ENCODE data around the gene CFAP45. TPM values are rescaled to one million over a fixed set of nuclear protein-coding genes. Genes with fewer than 3 reads are reported as not detected.
A peak's percentile ranks its signal among the peaks of the same experiment; 100 is the strongest.

CFAP45 gene
- total and polyA plus RNA-seq, 2 experiments from 2014 or later: 0.36 TPM; not detected in 1

DNA sequence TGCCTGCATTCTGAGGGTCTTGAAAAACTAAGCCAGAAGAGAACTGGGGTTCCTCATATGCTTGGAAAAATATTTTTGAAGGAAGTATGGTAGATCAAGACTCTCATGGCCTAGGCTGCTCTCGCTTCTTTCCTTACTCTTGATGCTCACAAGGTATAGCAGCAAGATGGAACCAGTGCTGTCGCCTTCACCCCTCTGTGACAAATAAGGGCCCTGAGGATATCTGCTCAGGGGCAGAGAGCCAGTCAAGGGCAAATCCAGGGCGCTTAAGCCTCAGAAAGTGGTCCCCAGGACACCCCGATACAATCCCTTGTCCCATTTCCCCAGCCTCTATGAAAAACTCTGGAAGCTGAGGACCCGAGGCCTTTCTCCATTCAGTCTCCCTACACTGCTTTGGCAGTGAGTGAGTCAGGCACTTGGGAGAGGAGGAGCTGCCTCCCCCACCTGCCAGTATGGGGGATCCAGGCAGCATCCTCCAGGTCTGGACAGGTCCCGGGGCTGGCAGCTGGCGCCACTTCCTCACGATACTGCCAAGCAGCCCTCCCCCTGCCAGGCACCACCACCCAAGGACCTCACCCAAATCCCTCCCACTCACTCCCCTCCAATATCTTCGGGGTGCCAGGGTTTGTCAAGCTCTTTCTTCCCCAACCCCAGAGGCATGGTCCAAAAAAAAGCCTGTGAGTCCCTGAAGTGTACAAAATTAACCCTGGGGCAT lies 44.1 kb upstream of the CFAP45 start:
- peaks cover 17% of the 10 kb centered on the region; the same call in 1 of the 2 replicates for H3K79me2 ChIP-seq (replicated peaks; ENCODE audit: insufficient read depth)
- H3K4me3 ChIP-seq: peak overlapping the region; percentile 66
- Mint-ChIP-seq H3K4me3 (peak overlapping the region; percentile 87), H3K27me3 (ENCODE audit: insufficient read depth, low read depth, poor library complexity) (peaks cover 16% of the 10 kb centered on the region), H3K4me1 (peaks cover 42% of the 10 kb centered on the region), H3K9me3 (no peaks in the 10 kb centered on the region), H3K36me3 (ENCODE audit: low read depth) (peaks cover 21% of the 10 kb centered on the region), H3K27ac (0 out of 2 replicates have a peak overlapping the region, but pooled peaks have one; percentile 49)
- H3K27ac ChIP-seq (ENCODE audit: low read depth): no peak overlapping the region
- DNase-seq (ENCODE audit: low spot score) (no peak), ATAC-seq (no peak)
- H3K9me2 ChIP-seq (ENCODE audit: insufficient read depth): peaks cover 7% of the 10 kb centered on the region
- peak overlapping the region; percentile 81 for H3K4me2 ChIP-seq
- TF ChIP-seq POLR2AphosphoS5 (IDR thresholded peaks at IDR 0.05; ENCODE audit: low read depth) (no peak), ZNF114 (CRISPR knock-in tag; IDR thresholded peaks at IDR 0.05) (no peak), EZH2phosphoT487 (IDR thresholded peaks at IDR 0.05; ENCODE audit: unreplicated experiment) (no peak), CREB1 (CRISPR knock-in tag; IDR thresholded peaks at IDR 0.05; ENCODE audit: low read depth) (no peak), EZH2 (IDR thresholded peaks at IDR 0.05; ENCODE audit: low read depth, unreplicated experiment) (no peak), JUNB (IDR thresholded peaks at IDR 0.05; ENCODE audit: unreplicated experiment) (no peak), STAT1 (IDR thresholded peaks at IDR 0.05; ENCODE audit: unreplicated experiment) (no peak), ZNF331 (CRISPR knock-in tag; IDR thresholded peaks at IDR 0.05; ENCODE audit: low read depth) (no peak), NANOG (IDR thresholded peaks at IDR 0.05; ENCODE audit: borderline replicate concordance) (no peak)
- TF ChIP-seq, protein P1, sequence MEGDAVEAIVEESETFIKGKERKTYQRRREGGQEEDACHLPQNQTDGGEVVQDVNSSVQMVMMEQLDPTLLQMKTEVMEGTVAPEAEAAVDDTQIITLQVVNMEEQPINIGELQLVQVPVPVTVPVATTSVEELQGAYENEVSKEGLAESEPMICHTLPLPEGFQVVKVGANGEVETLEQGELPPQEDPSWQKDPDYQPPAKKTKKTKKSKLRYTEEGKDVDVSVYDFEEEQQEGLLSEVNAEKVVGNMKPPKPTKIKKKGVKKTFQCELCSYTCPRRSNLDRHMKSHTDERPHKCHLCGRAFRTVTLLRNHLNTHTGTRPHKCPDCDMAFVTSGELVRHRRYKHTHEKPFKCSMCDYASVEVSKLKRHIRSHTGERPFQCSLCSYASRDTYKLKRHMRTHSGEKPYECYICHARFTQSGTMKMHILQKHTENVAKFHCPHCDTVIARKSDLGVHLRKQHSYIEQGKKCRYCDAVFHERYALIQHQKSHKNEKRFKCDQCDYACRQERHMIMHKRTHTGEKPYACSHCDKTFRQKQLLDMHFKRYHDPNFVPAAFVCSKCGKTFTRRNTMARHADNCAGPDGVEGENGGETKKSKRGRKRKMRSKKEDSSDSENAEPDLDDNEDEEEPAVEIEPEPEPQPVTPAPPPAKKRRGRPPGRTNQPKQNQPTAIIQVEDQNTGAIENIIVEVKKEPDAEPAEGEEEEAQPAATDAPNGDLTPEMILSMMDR (conservative IDR thresholded peaks at IDR 0.05; ENCODE audit: low read depth in 2 of 2): no peak
- TF ChIP-seq, protein P2, sequence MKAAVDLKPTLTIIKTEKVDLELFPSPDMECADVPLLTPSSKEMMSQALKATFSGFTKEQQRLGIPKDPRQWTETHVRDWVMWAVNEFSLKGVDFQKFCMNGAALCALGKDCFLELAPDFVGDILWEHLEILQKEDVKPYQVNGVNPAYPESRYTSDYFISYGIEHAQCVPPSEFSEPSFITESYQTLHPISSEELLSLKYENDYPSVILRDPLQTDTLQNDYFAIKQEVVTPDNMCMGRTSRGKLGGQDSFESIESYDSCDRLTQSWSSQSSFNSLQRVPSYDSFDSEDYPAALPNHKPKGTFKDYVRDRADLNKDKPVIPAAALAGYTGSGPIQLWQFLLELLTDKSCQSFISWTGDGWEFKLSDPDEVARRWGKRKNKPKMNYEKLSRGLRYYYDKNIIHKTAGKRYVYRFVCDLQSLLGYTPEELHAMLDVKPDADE (IDR thresholded peaks at IDR 0.05): no peak
- TF ChIP-seq, protein P3, sequence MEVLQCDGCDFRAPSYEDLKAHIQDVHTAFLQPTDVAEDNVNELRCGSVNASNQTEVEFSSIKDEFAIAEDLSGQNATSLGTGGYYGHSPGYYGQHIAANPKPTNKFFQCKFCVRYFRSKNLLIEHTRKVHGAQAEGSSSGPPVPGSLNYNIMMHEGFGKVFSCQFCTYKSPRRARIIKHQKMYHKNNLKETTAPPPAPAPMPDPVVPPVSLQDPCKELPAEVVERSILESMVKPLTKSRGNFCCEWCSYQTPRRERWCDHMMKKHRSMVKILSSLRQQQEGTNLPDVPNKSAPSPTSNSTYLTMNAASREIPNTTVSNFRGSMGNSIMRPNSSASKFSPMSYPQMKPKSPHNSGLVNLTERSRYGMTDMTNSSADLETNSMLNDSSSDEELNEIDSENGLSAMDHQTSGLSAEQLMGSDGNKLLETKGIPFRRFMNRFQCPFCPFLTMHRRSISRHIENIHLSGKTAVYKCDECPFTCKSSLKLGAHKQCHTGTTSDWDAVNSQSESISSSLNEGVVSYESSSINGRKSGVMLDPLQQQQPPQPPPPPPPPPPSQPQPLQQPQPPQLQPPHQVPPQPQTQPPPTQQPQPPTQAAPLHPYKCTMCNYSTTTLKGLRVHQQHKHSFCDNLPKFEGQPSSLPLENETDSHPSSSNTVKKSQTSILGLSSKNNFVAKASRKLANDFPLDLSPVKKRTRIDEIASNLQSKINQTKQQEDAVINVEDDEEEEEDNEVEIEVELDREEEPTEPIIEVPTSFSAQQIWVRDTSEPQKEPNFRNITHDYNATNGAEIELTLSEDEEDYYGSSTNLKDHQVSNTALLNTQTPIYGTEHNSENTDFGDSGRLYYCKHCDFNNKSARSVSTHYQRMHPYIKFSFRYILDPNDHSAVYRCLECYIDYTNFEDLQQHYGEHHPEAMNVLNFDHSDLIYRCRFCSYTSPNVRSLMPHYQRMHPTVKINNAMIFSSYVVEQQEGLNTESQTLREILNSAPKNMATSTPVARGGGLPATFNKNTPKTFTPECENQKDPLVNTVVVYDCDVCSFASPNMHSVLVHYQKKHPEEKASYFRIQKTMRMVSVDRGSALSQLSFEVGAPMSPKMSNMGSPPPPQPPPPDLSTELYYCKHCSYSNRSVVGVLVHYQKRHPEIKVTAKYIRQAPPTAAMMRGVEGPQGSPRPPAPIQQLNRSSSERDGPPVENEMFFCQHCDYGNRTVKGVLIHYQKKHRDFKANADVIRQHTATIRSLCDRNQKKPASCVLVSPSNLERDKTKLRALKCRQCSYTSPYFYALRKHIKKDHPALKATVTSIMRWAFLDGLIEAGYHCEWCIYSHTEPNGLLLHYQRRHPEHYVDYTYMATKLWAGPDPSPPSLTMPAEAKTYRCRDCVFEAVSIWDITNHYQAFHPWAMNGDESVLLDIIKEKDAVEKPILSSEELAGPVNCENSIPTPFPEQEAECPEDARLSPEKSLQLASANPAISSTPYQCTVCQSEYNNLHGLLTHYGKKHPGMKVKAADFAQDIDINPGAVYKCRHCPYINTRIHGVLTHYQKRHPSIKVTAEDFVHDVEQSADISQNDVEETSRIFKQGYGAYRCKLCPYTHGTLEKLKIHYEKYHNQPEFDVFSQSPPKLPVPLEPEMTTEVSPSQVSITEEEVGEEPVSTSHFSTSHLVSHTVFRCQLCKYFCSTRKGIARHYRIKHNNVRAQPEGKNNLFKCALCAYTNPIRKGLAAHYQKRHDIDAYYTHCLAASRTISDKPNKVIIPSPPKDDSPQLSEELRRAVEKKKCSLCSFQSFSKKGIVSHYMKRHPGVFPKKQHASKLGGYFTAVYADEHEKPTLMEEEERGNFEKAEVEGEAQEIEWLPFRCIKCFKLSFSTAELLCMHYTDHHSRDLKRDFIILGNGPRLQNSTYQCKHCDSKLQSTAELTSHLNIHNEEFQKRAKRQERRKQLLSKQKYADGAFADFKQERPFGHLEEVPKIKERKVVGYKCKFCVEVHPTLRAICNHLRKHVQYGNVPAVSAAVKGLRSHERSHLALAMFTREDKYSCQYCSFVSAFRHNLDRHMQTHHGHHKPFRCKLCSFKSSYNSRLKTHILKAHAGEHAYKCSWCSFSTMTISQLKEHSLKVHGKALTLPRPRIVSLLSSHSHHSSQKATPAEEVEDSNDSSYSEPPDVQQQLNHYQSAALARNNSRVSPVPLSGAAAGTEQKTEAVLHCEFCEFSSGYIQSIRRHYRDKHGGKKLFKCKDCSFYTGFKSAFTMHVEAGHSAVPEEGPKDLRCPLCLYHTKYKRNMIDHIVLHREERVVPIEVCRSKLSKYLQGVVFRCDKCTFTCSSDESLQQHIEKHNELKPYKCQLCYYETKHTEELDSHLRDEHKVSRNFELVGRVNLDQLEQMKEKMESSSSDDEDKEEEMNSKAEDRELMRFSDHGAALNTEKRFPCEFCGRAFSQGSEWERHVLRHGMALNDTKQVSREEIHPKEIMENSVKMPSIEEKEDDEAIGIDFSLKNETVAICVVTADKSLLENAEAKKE (CRISPR knock-in tag; IDR thresholded peaks at IDR 0.05): no peak
- TF ChIP-seq, protein P4, sequence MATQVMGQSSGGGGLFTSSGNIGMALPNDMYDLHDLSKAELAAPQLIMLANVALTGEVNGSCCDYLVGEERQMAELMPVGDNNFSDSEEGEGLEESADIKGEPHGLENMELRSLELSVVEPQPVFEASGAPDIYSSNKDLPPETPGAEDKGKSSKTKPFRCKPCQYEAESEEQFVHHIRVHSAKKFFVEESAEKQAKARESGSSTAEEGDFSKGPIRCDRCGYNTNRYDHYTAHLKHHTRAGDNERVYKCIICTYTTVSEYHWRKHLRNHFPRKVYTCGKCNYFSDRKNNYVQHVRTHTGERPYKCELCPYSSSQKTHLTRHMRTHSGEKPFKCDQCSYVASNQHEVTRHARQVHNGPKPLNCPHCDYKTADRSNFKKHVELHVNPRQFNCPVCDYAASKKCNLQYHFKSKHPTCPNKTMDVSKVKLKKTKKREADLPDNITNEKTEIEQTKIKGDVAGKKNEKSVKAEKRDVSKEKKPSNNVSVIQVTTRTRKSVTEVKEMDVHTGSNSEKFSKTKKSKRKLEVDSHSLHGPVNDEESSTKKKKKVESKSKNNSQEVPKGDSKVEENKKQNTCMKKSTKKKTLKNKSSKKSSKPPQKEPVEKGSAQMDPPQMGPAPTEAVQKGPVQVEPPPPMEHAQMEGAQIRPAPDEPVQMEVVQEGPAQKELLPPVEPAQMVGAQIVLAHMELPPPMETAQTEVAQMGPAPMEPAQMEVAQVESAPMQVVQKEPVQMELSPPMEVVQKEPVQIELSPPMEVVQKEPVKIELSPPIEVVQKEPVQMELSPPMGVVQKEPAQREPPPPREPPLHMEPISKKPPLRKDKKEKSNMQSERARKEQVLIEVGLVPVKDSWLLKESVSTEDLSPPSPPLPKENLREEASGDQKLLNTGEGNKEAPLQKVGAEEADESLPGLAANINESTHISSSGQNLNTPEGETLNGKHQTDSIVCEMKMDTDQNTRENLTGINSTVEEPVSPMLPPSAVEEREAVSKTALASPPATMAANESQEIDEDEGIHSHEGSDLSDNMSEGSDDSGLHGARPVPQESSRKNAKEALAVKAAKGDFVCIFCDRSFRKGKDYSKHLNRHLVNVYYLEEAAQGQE (IDR thresholded peaks at IDR 0.05; ENCODE audit: unreplicated experiment): no peak
- H3K4me1 ChIP-seq (ENCODE audit: insufficient read depth): peaks cover 18% of the 10 kb centered on the region
- no peaks in the 10 kb centered on the region for H3F3A ChIP-seq (replicated peaks; ENCODE audit: low read depth)
- no peak overlapping the region for H2AFZ ChIP-seq
- no peaks in the 10 kb centered on the region for H3K27me3 ChIP-seq (ENCODE audit: insufficient read depth)
- H3K36me3 ChIP-seq (ENCODE audit: insufficient read depth): no peaks in the 10 kb centered on the region
- H4K20me1 ChIP-seq (replicated peaks; ENCODE audit: insufficient read depth): peaks cover 4% of the 10 kb centered on the region; the same call in 1 of the 2 replicates

Measured in GM23338 (cell line).